ENCODE data around the gene DDAH1.

DNA sequence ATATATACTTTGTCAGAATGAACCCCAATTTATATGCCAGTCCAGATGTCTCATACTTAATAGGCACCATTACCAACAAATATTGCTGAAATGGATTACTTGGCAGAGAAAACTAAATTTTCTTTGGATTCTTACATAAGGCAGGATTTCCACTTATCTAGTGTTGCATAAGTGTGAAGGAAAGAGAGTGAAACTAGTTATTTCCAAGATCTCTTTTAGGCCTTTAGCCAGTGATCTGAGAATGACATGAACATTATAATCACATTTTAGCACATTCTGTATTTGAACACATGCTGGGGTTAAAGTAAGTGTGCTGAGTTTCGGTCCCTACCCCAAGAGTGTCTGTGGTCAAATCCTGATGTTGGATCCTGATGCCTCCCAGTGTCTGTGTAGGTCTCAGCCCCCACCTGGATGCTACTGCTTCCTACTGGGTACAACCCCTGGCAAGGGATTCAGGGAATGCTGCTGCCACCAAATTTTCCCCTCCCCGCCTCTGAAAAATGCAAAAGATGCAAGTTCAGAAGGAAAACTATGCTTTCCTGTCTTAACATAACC, 11.2 kb downstream of the DDAH1 start:
- TF ChIP-seq POLR2A (IDR thresholded peaks at IDR 0.05; ENCODE audit: low read length) (no peak), GATA1 (IDR thresholded peaks at IDR 0.05; ENCODE audit: low read depth, low read length) (no peak)
